Lower lobe of right lung (tissue), 2 donors: ENCODE results near the gene TPO. TPM values are rescaled to one million over a fixed set of nuclear protein-coding genes. Genes with fewer than 3 reads are reported as not detected.
"Not testable (repeated sequence)": the region's sequence is repeated elsewhere in the genome, so short reads cannot be mapped to it uniquely, and the experiment has no call there.

Experiments
- ATAC-seq, 2 donors: fragments of 200-7000 bp; cut with Tn5 transposase; one replicate each; pipeline ENCODE4 v1.9.1; 2020 to 2022; ENCODE audit warnings: mild to moderate bottlenecking in 2 of 2, moderate library complexity in 2 of 2
- DNase-seq: peaks from one replicate; pipeline ENCODE4 v3.0.0-alpha.2; 2020
- H3K27ac ChIP-seq: fragments of 200-600 bp; one replicate; pipeline ENCODE4 v1.8.0; 2022
- H3K27me3 ChIP-seq: fragments of 200-600 bp; one replicate; pipeline ENCODE4 v1.8.0; 2022; ENCODE audit warnings: low read depth
- H3K36me3 ChIP-seq: fragments of 200-600 bp; one replicate; pipeline ENCODE4 v1.8.0; 2022; ENCODE audit warnings: mild to moderate bottlenecking
- H3K4me1 ChIP-seq: fragments of 200-600 bp; one replicate; pipeline ENCODE4 v1.8.0; 2022
- H3K4me3 ChIP-seq: fragments of 200-600 bp; one replicate; pipeline ENCODE4 v1.8.0; 2022; ENCODE audit warnings: mild to moderate bottlenecking
- H3K9me3 ChIP-seq: fragments of 200-600 bp; one replicate; pipeline ENCODE4 v1.8.0; 2022
- intact Hi-C: fragments of 100-400 bp; cut with DNase I; formaldehyde crosslinking; loops from one replicate; pipeline ENCODE4 v1.11.0; 2022
- total RNA-seq: library from RNA; stranded (reverse); fragmentation: NEBNext Ultra II Directional; extraction: Animal tissue kit (Norgen Biotek cat#: 25700); gene quantifications from one replicate; pipeline ENCODE4 v1.2.1, GENCODE V29; 2021
- TF ChIP-seq, protein P1 (sequence below): fragments of 200-600 bp; IDR thresholded peaks from one replicate; pipeline ENCODE4 v1.8.0; 2022; ENCODE audit warnings: antibody characterized with exemption, mild to moderate bottlenecking
- donor health status: DM: no; HTN: yes; CAD: no; lungs with severe emphysema.

The TPO gene
- total RNA-seq, 1 donor from 2014 or later = 0.21 TPM

DNA sequence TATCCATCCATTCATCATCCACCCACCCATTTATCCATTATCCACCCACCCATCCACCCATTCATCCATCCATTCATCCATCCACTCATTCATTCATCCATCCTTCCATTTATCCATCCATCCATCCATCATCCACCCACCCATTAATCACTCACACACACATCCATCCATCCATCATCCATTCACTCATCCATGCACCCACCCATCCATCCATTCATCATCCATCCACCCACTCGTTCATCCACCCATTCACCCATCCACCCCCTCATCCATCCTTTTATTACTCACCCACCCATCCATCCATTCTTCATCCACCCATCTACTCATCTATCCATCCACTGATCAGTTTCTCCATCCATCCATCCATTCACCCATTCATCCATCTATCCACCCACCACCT, 8.1 kb upstream of the TPO start:
- H3K27ac ChIP-seq = no peak overlapping the region
- intact Hi-C loops = no loop called here

DNA sequence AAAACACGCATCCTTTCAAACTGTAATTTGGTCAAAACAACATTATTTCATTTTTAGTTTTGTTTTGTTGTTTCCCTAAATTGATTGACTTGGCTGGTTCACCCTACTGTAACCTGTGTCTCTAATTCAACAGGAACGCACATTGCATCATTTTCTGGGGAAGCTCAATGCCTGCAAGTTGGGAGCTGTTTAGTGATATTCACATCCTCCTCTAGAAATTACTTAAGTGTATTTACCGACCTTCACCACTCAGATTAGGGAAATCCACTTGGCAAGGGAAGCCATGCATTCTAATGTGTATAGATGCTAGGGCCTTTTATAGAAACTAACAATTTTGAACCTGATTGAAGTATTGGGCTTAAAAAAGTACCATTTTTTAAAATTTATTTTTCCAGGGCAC, 7.3 kb upstream of the TPO start:
- H3K27ac ChIP-seq = no peak overlapping the region
- intact Hi-C loops = no loop called here

More for the DNA sequence above, 8.1 kb upstream of the TPO start:
- no peaks in the 10 kb centered on the region for H3K4me1 ChIP-seq
- H3K27me3 ChIP-seq = no peaks in the 10 kb centered on the region
- no peak for DNase-seq
- TF ChIP-seq, protein P1, sequence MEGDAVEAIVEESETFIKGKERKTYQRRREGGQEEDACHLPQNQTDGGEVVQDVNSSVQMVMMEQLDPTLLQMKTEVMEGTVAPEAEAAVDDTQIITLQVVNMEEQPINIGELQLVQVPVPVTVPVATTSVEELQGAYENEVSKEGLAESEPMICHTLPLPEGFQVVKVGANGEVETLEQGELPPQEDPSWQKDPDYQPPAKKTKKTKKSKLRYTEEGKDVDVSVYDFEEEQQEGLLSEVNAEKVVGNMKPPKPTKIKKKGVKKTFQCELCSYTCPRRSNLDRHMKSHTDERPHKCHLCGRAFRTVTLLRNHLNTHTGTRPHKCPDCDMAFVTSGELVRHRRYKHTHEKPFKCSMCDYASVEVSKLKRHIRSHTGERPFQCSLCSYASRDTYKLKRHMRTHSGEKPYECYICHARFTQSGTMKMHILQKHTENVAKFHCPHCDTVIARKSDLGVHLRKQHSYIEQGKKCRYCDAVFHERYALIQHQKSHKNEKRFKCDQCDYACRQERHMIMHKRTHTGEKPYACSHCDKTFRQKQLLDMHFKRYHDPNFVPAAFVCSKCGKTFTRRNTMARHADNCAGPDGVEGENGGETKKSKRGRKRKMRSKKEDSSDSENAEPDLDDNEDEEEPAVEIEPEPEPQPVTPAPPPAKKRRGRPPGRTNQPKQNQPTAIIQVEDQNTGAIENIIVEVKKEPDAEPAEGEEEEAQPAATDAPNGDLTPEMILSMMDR = no peak
- H3K36me3 ChIP-seq = no peaks in the 10 kb centered on the region
- no peak overlapping the region for H3K4me3 ChIP-seq
- no peak for ATAC-seq
- no peaks in the 10 kb centered on the region for H3K9me3 ChIP-seq

DNA sequence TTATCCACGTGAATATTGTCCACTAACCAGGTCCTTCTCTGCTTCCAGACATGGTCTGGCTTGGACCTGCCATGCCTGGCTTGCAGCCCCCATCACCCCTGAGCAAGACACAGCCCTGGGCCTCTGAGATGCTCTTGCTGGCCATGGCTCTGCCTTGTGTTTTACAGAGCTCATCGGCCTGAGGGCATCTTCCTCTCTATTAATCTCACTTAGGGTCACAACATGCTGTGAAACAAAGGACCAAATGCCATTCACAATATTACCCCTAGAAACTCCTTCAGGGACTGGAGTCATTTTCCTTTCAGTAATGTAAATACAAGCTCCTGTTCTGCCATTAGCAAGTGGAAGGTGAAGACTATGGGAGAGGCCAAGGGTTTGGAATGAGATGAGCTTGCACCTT, 6.8 kb upstream of the TPO start:
- no peaks in the 10 kb centered on the region for H3K9me3 ChIP-seq
- no peaks in the 10 kb centered on the region for H3K27me3 ChIP-seq
- H3K27ac ChIP-seq = no peak overlapping the region
- intact Hi-C loops = no loop called here
- H3K4me1 ChIP-seq = no peaks in the 10 kb centered on the region
- DNase-seq (no peak), ATAC-seq (no peak)
- H3K4me3 ChIP-seq = no peak overlapping the region
- TF ChIP-seq, protein P1 = no peak
- no peaks in the 10 kb centered on the region for H3K36me3 ChIP-seq

More for the DNA sequence above, 7.3 kb upstream of the TPO start:
- ATAC-seq (no peak), DNase-seq (no peak)
- TF ChIP-seq, protein P1 = no peak
- H3K4me1 ChIP-seq = no peaks in the 10 kb centered on the region
- H3K4me3 ChIP-seq = no peak overlapping the region
- H3K27me3 ChIP-seq = no peaks in the 10 kb centered on the region
- H3K36me3 ChIP-seq = no peaks in the 10 kb centered on the region
- H3K9me3 ChIP-seq = no peaks in the 10 kb centered on the region

DNA sequence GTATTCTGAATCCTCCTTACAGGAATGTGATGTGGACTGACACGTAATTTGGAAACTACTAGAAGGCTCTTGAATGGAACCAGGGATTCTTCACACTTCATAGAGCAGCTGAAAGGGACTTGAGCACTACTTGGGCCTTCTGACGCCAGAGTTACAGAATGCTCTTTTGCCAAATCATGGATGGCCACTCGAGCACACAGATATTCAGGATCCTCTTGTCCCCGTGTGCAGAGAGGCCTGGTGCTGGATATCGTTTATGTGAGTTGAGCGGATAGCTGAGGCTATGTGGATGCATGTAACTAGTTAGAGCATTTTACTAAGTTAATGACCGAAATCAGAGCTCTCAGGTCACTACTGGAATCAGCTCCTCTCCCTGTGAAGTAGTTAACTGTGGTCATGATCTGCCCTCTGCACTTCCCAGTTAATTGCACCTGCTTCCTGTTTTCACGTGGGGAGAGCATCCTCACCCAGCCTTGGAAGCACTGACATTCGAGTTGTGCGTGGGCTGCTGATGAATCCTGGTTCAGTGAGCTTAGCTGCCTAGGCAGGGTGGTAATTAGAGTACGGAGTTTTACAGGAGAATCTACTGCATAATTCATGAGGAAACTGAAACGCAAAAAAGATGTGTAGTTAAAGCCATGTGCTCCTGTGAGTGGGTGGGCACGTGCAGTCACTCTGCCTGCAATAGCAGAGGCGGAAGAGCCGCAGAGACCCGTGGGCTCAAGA, 5.2 kb upstream of the TPO start:
- H3K4me3 ChIP-seq = no peak overlapping the region
- DNase-seq (no peak), ATAC-seq (no peak)
- H3K36me3 ChIP-seq = no peaks in the 10 kb centered on the region
- H3K9me3 ChIP-seq = no peaks in the 10 kb centered on the region
- intact Hi-C loops = no loop called here
- TF ChIP-seq, protein P1 = no peak
- H3K27ac ChIP-seq = no peak overlapping the region
- H3K4me1 ChIP-seq = no peaks in the 10 kb centered on the region
- no peaks in the 10 kb centered on the region for H3K27me3 ChIP-seq

DNA sequence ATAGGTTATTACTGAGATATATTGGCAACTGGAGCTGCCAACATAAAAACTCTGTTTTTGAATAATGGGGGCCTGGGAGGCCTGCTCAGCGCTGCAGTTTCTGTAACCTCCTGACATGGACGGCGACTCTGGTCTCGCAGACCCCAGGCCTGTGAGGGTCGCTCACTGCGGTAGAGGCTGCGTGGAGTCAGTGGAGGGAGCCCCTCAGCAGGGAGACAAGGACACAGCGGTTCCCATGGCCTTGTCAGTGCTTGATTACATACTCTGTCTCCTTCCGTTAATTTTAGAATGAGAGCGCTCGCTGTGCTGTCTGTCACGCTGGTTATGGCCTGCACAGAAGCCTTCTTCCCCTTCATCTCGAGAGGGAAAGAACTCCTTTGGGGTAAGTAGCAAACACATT, 858 bp downstream of the TPO start:
- H3K4me3 ChIP-seq = no peak overlapping the region
- no peaks in the 10 kb centered on the region for H3K9me3 ChIP-seq
- no peaks in the 10 kb centered on the region for H3K36me3 ChIP-seq
- DNase-seq (no peak), ATAC-seq (no peak)
- TF ChIP-seq, protein P1 = no peak
- intact Hi-C loops = no loop called here
- H3K27me3 ChIP-seq = no peaks in the 10 kb centered on the region
- H3K4me1 ChIP-seq = no peaks in the 10 kb centered on the region
- no peak overlapping the region for H3K27ac ChIP-seq

DNA sequence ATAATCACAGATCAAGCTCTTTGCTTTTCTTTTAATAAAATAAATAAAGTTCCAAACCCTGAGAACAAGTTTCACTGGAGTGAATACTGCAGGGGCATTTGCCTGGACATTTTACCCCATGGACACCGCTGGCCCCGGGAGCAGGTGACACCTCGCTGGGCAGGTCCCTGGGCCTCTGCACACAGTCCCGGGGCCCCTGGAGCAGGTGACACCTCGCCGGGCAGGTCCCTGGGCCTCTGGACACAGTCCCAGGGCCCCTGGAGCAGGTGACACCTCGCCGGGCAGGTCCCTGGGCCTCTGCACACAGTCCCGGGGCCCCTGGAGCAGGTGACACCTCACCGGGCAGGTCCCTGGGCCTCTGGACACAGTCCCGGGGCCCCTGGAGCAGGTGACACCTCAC, 1.6 kb downstream of the TPO start:
- DNase-seq, ATAC-seq, H3K36me3 ChIP-seq, H3K9me3 ChIP-seq, H3K4me3 ChIP-seq, intact Hi-C loops, H3K27me3 ChIP-seq, H3K4me1 ChIP-seq, H3K27ac ChIP-seq: not testable (repeated sequence)
